MCF 10A (cell line): ENCODE measurements around the gene MYO5C. TPM values are rescaled to one million over a fixed set of nuclear protein-coding genes. Genes with fewer than 3 reads are reported as not detected.

Experiments used
- BruUV-seq: library from RNA; stranded (reverse); fragments of 400-500 nt; replicated peaks from 2 replicates; lab custom pipeline; 2021; lab: Mats Ljungman, UMichigan
- CTCF ChIA-PET: fragments of 300-600 bp; sonication (Branson Sonifier 250); formaldehyde crosslinking; extraction: SDS; loops from one replicate; lab custom pipeline; 2021; ENCODE audit warnings: antibody characterized with exemption, inconsistent platforms; lab: Yijun Ruan, JAX
- POLR2A ChIA-PET: fragments of 300-600, 350-650 bp; sonication (Branson Sonifier 250); formaldehyde crosslinking; extraction: SDS; loops from one replicate; lab custom pipeline; 2020; ENCODE audit warnings: antibody characterized with exemption, inconsistent platforms; lab: Yijun Ruan, JAX
- DNase-seq: peaks from one replicate; pipeline ENCODE4 v3.0.0-alpha.2; 2018; ENCODE audit not compliant: unreplicated experiment
- H3K27ac Mint-ChIP-seq: one replicate; pipeline ENCODE4 v1.8.0; 2022; ENCODE audit warnings: mild to moderate bottlenecking, low read depth, mixed read lengths; ENCODE audit not compliant: unreplicated experiment
- H3K27me3 Mint-ChIP-seq: one replicate; pipeline ENCODE4 v1.8.0; 2022; ENCODE audit warnings: mixed read lengths; ENCODE audit not compliant: insufficient read depth, unreplicated experiment
- H3K36me3 Mint-ChIP-seq: one replicate; pipeline ENCODE4 v1.8.0; 2022; ENCODE audit warnings: mild to moderate bottlenecking, moderate library complexity, mixed read lengths; ENCODE audit not compliant: insufficient read depth, unreplicated experiment
- H3K4me1 Mint-ChIP-seq: one replicate; pipeline ENCODE4 v1.8.0; 2022; ENCODE audit warnings: mixed read lengths; ENCODE audit not compliant: insufficient read depth, unreplicated experiment
- H3K4me3 Mint-ChIP-seq: one replicate; pipeline ENCODE4 v1.8.0; 2022; ENCODE audit warnings: mild to moderate bottlenecking, moderate library complexity, mixed read lengths; ENCODE audit not compliant: unreplicated experiment
- H3K9me3 Mint-ChIP-seq: one replicate; pipeline ENCODE4 v1.8.0; 2022; ENCODE audit warnings: mixed read lengths; ENCODE audit not compliant: unreplicated experiment
- CTCF ChIP-seq: fragments of 200-600 bp; IDR thresholded peaks from one replicate; pipeline ENCODE4 v1.8.0; 2022; ENCODE audit warnings: antibody characterized with exemption, mild to moderate bottlenecking; ENCODE audit not compliant: unreplicated experiment
- intact Hi-C: fragments of 100-400 bp; cut with micrococcal nuclease; formaldehyde crosslinking; loops from 2 replicates; pipeline ENCODE4 v1.14.1; 2022
- microRNA-seq: library from miRNA; unstranded; fragments of <30 nt; microRNA quantifications from one replicate; pipeline ENCODE4 v1.2.0, GENCODE V29; 2022
- total RNA-seq: library from RNA; stranded (reverse); gene quantifications from 2 replicates; pipeline ENCODE4 v1.2.3, GENCODE V29; 2022

Gene MYO5C
- total RNA-seq, 1 experiment from 2014 or later, result 29.4 TPM

GRCh38 chr15:52146776-52147175, 148.8 kb downstream of the MYO5C start:
- Mint-ChIP-seq H3K27ac (no peak overlapping the region), H3K27me3 (no peaks in the 10 kb centered on the region), H3K4me1 (peaks cover 16% of the 10 kb centered on the region), H3K4me3 (no peak overlapping the region), H3K36me3 (peaks cover 36% of the 10 kb centered on the region), H3K9me3 (no peaks in the 10 kb centered on the region)
- DNase-seq, result no peak
- POLR2A ChIA-PET, result no interaction called here
- BruUV-seq, result no TSS peak
- CTCF ChIA-PET, result interaction anchor here (0.5 to 0.6 kb wide), 2 partner anchors 14 to 165 kb away, joined by 3 to 4 read pairs; no protein-coding TSS in a partner anchor
- no peak for TF ChIP-seq CTCF
- intact Hi-C loops, result no loop called here

- H3K36me3 Mint-ChIP-seq, result peaks cover 36% of the 10 kb centered on the region
- intact Hi-C loops, result no loop called here
- ChIA-PET CTCF (interaction anchor here (0.5 kb wide), 1 partner anchor 15 kb away, joined by 3 read pairs; no protein-coding TSS in a partner anchor), POLR2A (no interaction called here)
- no peak overlapping the region for H3K27ac Mint-ChIP-seq
- H3K27me3 Mint-ChIP-seq, result no peaks in the 10 kb centered on the region
- peaks cover 16% of the 10 kb centered on the region for H3K4me1 Mint-ChIP-seq
- H3K9me3 Mint-ChIP-seq, result no peaks in the 10 kb centered on the region
- H3K4me3 Mint-ChIP-seq, result no peak overlapping the region
- no TSS peak for BruUV-seq
- no peak for TF ChIP-seq CTCF
- no peak for DNase-seq
Observed at GRCh38 chr15:52146261-52146660, 149.3 kb downstream of the MYO5C start.

- POLR2A ChIA-PET, result interaction anchor here (0.6 to 3.9 kb wide), 4 partner anchors 35 to 227 kb away, joined by 3 to 12 read pairs (median 4); partner anchors contain the start of gene LEO1
- peak; percentile 36 for DNase-seq
- H3K36me3 Mint-ChIP-seq, result peaks cover 44% of the 10 kb centered on the region
- no peaks in the 10 kb centered on the region for H3K27me3 Mint-ChIP-seq
- no peaks in the 10 kb centered on the region for H3K9me3 Mint-ChIP-seq
- TF ChIP-seq CTCF, result no peak
- BruUV-seq, result no TSS peak
- intact Hi-C loops, result no loop called here
- H3K4me1 Mint-ChIP-seq, result peaks cover 20% of the 10 kb centered on the region
- H3K27ac Mint-ChIP-seq, result peak overlapping the region; percentile 76
- CTCF ChIA-PET, result interaction anchor here (0.6 to 2.0 kb wide), 3 partner anchors 10 to 120 kb away, joined by 3 to 6 read pairs (median 3); no protein-coding TSS in a partner anchor
- H3K4me3 Mint-ChIP-seq, result no peak overlapping the region
Observed at GRCh38 chr15:52144656-52145178, 150.9 kb downstream of the MYO5C start.

- ChIA-PET POLR2A (interaction anchor here (1.3 to 3.9 kb wide), 3 partner anchors 35 to 173 kb away, joined by 4 to 12 read pairs (median 12); partner anchors contain the start of gene LEO1), CTCF (interaction anchor here (0.6 to 2.0 kb wide), 5 partner anchors 9 to 84 kb away, joined by 3 to 6 read pairs (median 4); no protein-coding TSS in a partner anchor)
- Mint-ChIP-seq H3K27ac (peak overlapping the region; percentile 76), H3K4me3 (no peak overlapping the region), H3K9me3 (no peaks in the 10 kb centered on the region), H3K4me1 (peaks cover 23% of the 10 kb centered on the region), H3K36me3 (peaks cover 41% of the 10 kb centered on the region), H3K27me3 (no peaks in the 10 kb centered on the region)
- peak; percentile 93 for DNase-seq
- intact Hi-C loops, result no loop called here
- BruUV-seq, result no TSS peak
- TF ChIP-seq CTCF, result no peak
Observed at GRCh38 chr15:52143873-52144272, 151.7 kb downstream of the MYO5C start.

Small RNA genes within 50 kb of the gene (microRNA-seq; reads per million reads assigned to microRNA genes)
- 5.2 reads per million, percentile 36 among the genes with 10 or more reads in this experiment for gene MIR1266

Other genes with a start within 250 kb of the MYO5C start
- gene BCL2L10, start 183.0 kb downstream of the MYO5C start, total RNA-seq, result 0.42 TPM in 1 of 2 replicates, not detected in the other
- gene GNB5, start 104.4 kb downstream of the MYO5C start, total RNA-seq, result 31.8 and 33.7 TPM in 2 replicates
- 28.9 and 35.7 TPM in 2 replicates for gene MYO5A, start 233.1 kb upstream of the MYO5C start, total RNA-seq